Measurements from ENCODE around the gene ZNF562.
"Not testable (repeated sequence)": the region's sequence is repeated elsewhere in the genome, so short reads cannot be mapped to it uniquely, and the experiment has no call there.

ZNF562 gene

GRCh38 chr19:9658769-9659168, 16.1 kb downstream of the ZNF562 start:
- no peak overlapping the region for H3K4me3 ChIP-seq (ENCODE audit: low read depth, low read length)
- no peak for DNase-seq (ENCODE audit: low read depth)
- no peak for TF ChIP-seq MAX (IDR thresholded peaks at IDR 0.05; ENCODE audit: low read depth, low read length)
- no peak for TF ChIP-seq POLR2A (IDR thresholded peaks at IDR 0.05; ENCODE audit: extremely low read depth, insufficient read length)
- TF ChIP-seq CTCF (IDR thresholded peaks at IDR 0.05; ENCODE audit: low read depth, low read length): no peak
- TF ChIP-seq MYC (IDR thresholded peaks at IDR 0.05; ENCODE audit: low read depth, low read length): no peak

- not testable (repeated sequence) for H3K4me3 ChIP-seq (ENCODE audit: low read depth, low read length); DNase-seq (ENCODE audit: low read depth)
Measured at GRCh38 chr19:9653066-9653555, 21.8 kb downstream of the ZNF562 start.

GRCh38 chr19:9651464-9651863, 23.4 kb downstream of the ZNF562 start:
- H3K4me3 ChIP-seq (ENCODE audit: low read depth, low read length); DNase-seq (ENCODE audit: low read depth): not testable (repeated sequence)

- DNase-seq (ENCODE audit: low read depth): no peak
- no peak for TF ChIP-seq POLR2A (IDR thresholded peaks at IDR 0.05; ENCODE audit: extremely low read depth, insufficient read length)
- TF ChIP-seq MAX (IDR thresholded peaks at IDR 0.05; ENCODE audit: low read depth, low read length): no peak
- no peak for TF ChIP-seq MYC (IDR thresholded peaks at IDR 0.05; ENCODE audit: low read depth, low read length)
- TF ChIP-seq CTCF (IDR thresholded peaks at IDR 0.05; ENCODE audit: low read depth, low read length): no peak
- H3K4me3 ChIP-seq (ENCODE audit: low read depth, low read length): no peak overlapping the region
Measured at GRCh38 chr19:9650345-9650744, 24.6 kb downstream of the ZNF562 start.

- peak; percentile 61 for DNase-seq (ENCODE audit: low read depth)
- no peak for TF ChIP-seq POLR2A (IDR thresholded peaks at IDR 0.05; ENCODE audit: extremely low read depth, insufficient read length)
- no peak for TF ChIP-seq MAX (IDR thresholded peaks at IDR 0.05; ENCODE audit: low read depth, low read length)
- TF ChIP-seq MYC (IDR thresholded peaks at IDR 0.05; ENCODE audit: low read depth, low read length): no peak
- TF ChIP-seq CTCF (IDR thresholded peaks at IDR 0.05; ENCODE audit: low read depth, low read length): no peak
- no peak overlapping the region for H3K4me3 ChIP-seq (ENCODE audit: low read depth, low read length)
Measured at GRCh38 chr19:9645472-9645871, 29.4 kb downstream of the ZNF562 start.

- DNase-seq (ENCODE audit: low read depth): no peak
- TF ChIP-seq MYC (IDR thresholded peaks at IDR 0.05; ENCODE audit: low read depth, low read length) (no peak), CTCF (IDR thresholded peaks at IDR 0.05; ENCODE audit: low read depth, low read length) (no peak), MAX (IDR thresholded peaks at IDR 0.05; ENCODE audit: low read depth, low read length) (no peak), POLR2A (IDR thresholded peaks at IDR 0.05; ENCODE audit: extremely low read depth, insufficient read length) (no peak)
- no peak overlapping the region for H3K4me3 ChIP-seq (ENCODE audit: low read depth, low read length)
Measured at GRCh38 chr19:9644472-9644871, 30.4 kb downstream of the ZNF562 start.

GRCh38 chr19:9641810-9642209, 33.1 kb downstream of the ZNF562 start:
- no peak overlapping the region for H3K4me3 ChIP-seq (ENCODE audit: low read depth, low read length)
- DNase-seq (ENCODE audit: low read depth): no peak
- TF ChIP-seq MAX (IDR thresholded peaks at IDR 0.05; ENCODE audit: low read depth, low read length) (no peak), CTCF (IDR thresholded peaks at IDR 0.05; ENCODE audit: low read depth, low read length) (no peak), POLR2A (IDR thresholded peaks at IDR 0.05; ENCODE audit: extremely low read depth, insufficient read length) (no peak), MYC (IDR thresholded peaks at IDR 0.05; ENCODE audit: low read depth, low read length) (no peak)

Measured in NB4 (cell line).